Measurements from ENCODE around the gene GFPT2. TPM values are rescaled to one million over a fixed set of nuclear protein-coding genes. Genes with fewer than 3 reads are reported as not detected.

Gene GFPT2
- total RNA-seq, 1 donor from 2014 or later = 17.6 TPM

DNA sequence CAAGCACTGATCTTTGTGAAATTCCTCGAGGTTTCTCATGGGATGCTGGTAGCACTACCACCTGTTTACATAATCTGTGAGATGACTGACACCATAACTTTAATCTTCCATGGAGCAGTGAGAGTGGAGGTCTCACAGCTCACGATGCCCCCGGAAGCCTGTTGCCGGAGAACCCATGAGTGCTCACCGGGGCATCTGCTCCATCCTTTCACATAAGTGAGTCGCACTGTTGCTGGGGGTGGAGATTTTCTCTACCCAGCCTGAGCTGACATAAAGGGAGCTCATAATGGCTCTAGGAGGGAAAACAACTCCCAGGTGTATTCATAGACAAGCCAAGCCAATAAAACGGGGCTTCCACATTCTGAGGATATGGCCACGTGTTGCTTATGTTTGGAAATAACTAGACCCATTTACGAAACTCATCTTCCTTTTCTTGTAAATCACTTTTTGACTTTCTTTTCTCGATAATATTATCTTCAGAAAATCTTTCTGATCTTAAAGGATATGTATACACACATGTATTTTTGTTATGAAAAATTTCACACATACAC, 11.2 kb upstream of the GFPT2 start:
- Mint-ChIP-seq H3K9me3 (no peaks in the 10 kb centered on the region), H3K4me1 (ENCODE audit: unreplicated experiment) (no peaks in the 10 kb centered on the region), H3K27me3 (peaks cover 2% of the 10 kb centered on the region), H3K4me3 (no peak overlapping the region), H3K27ac (peak overlapping the region; percentile 9), H3K36me3 (no peaks in the 10 kb centered on the region)
- TF ChIP-seq, protein P1, sequence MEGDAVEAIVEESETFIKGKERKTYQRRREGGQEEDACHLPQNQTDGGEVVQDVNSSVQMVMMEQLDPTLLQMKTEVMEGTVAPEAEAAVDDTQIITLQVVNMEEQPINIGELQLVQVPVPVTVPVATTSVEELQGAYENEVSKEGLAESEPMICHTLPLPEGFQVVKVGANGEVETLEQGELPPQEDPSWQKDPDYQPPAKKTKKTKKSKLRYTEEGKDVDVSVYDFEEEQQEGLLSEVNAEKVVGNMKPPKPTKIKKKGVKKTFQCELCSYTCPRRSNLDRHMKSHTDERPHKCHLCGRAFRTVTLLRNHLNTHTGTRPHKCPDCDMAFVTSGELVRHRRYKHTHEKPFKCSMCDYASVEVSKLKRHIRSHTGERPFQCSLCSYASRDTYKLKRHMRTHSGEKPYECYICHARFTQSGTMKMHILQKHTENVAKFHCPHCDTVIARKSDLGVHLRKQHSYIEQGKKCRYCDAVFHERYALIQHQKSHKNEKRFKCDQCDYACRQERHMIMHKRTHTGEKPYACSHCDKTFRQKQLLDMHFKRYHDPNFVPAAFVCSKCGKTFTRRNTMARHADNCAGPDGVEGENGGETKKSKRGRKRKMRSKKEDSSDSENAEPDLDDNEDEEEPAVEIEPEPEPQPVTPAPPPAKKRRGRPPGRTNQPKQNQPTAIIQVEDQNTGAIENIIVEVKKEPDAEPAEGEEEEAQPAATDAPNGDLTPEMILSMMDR (conservative IDR thresholded peaks at IDR 0.05) = no peak
- no peak for DNase-seq (ENCODE audit: extremely low spot score, unreplicated experiment)

DNA sequence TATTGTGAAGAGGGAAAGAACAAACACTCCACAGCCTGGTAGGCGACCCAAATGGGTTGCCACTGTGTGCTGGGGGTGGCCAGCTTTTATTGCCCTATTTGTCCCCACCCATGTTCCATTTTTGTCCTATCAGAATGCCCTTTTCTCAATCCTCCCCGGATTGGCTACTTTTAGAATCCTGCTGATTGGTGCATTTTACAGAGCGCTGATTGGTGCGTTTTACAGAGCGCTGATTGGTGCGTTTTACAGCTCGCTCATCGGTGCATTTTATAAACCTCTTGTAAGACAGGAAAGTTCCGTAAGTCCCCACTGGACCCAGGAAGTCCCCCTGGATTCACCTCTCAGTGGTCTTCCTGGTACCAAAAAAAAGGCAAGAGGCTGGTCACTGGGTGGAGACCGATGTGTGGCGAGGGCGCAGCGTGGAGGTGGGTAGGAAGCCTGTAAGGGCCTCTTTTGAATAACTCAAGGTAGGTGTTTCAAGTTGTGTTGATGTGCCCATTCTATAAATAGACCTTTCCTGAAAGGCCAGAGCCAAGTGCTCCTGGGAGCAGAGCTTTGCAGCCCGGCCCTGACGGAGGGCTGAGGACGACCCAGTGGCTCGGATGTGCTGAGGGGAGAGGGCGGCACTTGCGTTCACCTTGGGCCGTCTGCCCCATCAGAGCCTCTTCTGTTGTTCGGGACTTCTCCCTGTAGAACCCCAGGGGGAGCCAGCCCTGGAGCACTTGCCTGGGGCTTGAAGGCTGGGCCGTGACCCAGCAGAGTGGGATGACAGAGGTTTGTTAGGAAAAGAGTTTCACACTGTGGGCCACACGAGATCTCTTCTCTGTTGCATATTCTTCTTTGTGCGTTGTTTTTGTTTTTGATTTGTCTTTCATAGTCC, 7.2 kb upstream of the GFPT2 start:
- TF ChIP-seq, protein P1 (conservative IDR thresholded peaks at IDR 0.05) = no peak
- Mint-ChIP-seq H3K4me1 (ENCODE audit: unreplicated experiment) (no peaks in the 10 kb centered on the region), H3K4me3 (no peak overlapping the region), H3K36me3 (no peaks in the 10 kb centered on the region), H3K9me3 (no peaks in the 10 kb centered on the region), H3K27me3 (peaks cover 17% of the 10 kb centered on the region), H3K27ac (no peak overlapping the region)
- DNase-seq (ENCODE audit: extremely low spot score, unreplicated experiment) = no peak

DNA sequence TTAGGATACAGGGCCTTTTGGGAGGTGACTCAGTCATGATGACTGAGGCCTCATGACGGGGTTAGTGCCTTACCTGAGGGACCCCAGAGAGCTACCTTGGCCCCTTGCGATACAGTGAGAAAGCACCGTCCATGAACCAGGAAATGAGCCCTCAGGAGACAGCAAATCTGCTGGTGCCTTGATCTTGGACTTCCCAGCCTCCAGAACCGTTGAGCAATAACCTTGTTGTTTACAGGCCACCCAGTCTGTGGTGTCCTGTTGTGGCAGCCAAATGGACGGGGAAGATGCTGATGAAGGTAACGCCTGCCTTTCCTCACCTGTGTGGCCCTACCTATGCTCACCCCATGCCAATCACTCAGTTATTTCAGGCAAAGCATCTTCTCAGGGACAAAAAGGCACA, 5.6 kb upstream of the GFPT2 start:
- H3K4me1 Mint-ChIP-seq (ENCODE audit: unreplicated experiment) = no peaks in the 10 kb centered on the region
- no peak for DNase-seq (ENCODE audit: extremely low spot score, unreplicated experiment)
- no peak overlapping the region for H3K27ac Mint-ChIP-seq
- TF ChIP-seq, protein P1 (conservative IDR thresholded peaks at IDR 0.05) = no peak
- peaks cover 26% of the 10 kb centered on the region for H3K27me3 Mint-ChIP-seq
- H3K36me3 Mint-ChIP-seq = no peaks in the 10 kb centered on the region
- no peaks in the 10 kb centered on the region for H3K9me3 Mint-ChIP-seq
- no peak overlapping the region for H3K4me3 Mint-ChIP-seq

DNA sequence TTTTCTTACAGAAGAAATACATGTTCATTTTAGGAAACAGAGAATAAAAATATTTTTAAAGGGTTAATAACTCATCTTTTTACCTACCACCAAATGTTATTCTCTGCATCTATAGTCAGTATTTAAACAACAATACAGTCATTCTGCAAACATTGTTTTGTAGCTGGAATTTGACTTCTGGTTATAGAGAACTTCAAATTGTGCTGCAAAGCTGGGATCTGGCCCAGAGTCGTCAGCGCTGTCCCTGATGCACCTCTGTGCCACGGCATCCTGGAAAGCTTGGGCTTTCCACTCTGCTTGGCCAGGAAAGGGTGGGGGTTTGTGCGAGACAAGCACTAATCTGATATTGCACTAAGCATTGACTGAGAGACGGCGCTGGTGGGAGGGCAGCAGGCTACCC, 5.0 kb upstream of the GFPT2 start:
- H3K27me3 Mint-ChIP-seq = peaks cover 28% of the 10 kb centered on the region
- no peak for DNase-seq (ENCODE audit: extremely low spot score, unreplicated experiment)
- TF ChIP-seq, protein P1 (conservative IDR thresholded peaks at IDR 0.05) = no peak
- H3K4me1 Mint-ChIP-seq (ENCODE audit: unreplicated experiment) = no peaks in the 10 kb centered on the region
- no peak overlapping the region for H3K4me3 Mint-ChIP-seq
- H3K9me3 Mint-ChIP-seq = no peaks in the 10 kb centered on the region
- H3K27ac Mint-ChIP-seq = no peak overlapping the region
- no peaks in the 10 kb centered on the region for H3K36me3 Mint-ChIP-seq

DNA sequence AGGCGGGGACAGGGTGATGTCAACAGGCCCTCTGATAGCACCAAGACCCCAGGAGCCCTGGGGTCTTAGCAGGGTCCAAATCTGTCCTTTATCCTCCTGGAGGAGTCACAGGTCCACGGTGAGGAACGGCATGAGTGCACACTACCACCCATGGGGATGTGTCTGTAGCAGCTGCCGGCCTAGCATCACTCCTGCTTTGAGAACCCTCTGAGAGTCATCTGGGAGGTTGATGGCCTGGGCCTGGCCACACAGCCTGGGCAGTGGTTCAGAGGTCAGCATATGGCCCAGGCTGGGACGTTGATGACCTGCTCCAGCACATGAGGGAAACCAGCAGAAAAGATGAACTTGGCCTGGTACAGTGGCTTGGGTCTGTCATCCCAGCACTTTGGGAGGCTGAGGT, 1.8 kb upstream of the GFPT2 start:
- Mint-ChIP-seq H3K27ac (no peak overlapping the region), H3K36me3 (no peaks in the 10 kb centered on the region), H3K4me3 (no peak overlapping the region), H3K4me1 (ENCODE audit: unreplicated experiment) (peaks cover 6% of the 10 kb centered on the region), H3K27me3 (peaks cover 51% of the 10 kb centered on the region), H3K9me3 (no peaks in the 10 kb centered on the region)
- TF ChIP-seq, protein P1 (conservative IDR thresholded peaks at IDR 0.05) = no peak
- DNase-seq (ENCODE audit: extremely low spot score, unreplicated experiment) = no peak

Data from type B pancreatic cell (in vitro differentiated cells).